GM23338 (cell line): Measurements from ENCODE around the gene MXRA7. TPM values are rescaled to one million over a fixed set of nuclear protein-coding genes. Genes with fewer than 3 reads are reported as not detected.
"Not testable (repeated sequence)": the region's sequence is repeated elsewhere in the genome, so short reads cannot be mapped to it uniquely, and the experiment has no call there.

Experiments
- ATAC-seq: fragments of 200-7000 bp; cut with Tn5 transposase; 3 replicates; pipeline ENCODE4 v1.9.1; 2020
- DNase-seq: peaks from one replicate; pipeline ENCODE4 v3.0.0-alpha.2; 2015; ENCODE audit warnings: low spot score
- H2AFZ ChIP-seq: fragments of 200-600 bp; sonication (generic); 2 replicates; pipeline ENCODE4 v1.8.0; 2016; ENCODE audit warnings: antibody characterized with exemption, mild to moderate bottlenecking, moderate library complexity
- H3F3A ChIP-seq: fragments of 200-600 bp; sonication (generic); replicated peaks from 2 replicates; pipeline ENCODE4 v1.8.0; 2017; ENCODE audit warnings: antibody characterized with exemption, mixed run types, low read depth
- H3K27ac ChIP-seq: fragments of 200-600 bp; sonication (generic); 2 replicates; pipeline ENCODE4 v1.6.1; 2016; ENCODE audit warnings: low read depth
- H3K27me3 ChIP-seq: fragments of 200-600 bp; sonication (generic); 2 replicates; pipeline ENCODE4 v1.8.0; 2016; ENCODE audit warnings: mild to moderate bottlenecking, mixed run types, moderate library complexity; ENCODE audit not compliant: insufficient read depth
- H3K36me3 ChIP-seq: fragments of 200-600 bp; sonication (generic); 2 replicates; pipeline ENCODE4 v1.8.0; 2016; ENCODE audit warnings: mild to moderate bottlenecking; ENCODE audit not compliant: insufficient read depth
- H3K4me1 ChIP-seq: fragments of 200-600 bp; sonication (generic); 2 replicates; pipeline ENCODE4 v1.8.0; 2016; ENCODE audit warnings: mild to moderate bottlenecking, moderate library complexity; ENCODE audit not compliant: insufficient read depth
- H3K4me2 ChIP-seq: fragments of 200-600 bp; sonication (generic); 2 replicates; pipeline ENCODE4 v1.7.1; 2017; ENCODE audit warnings: mixed run types
- H3K4me3 ChIP-seq: fragments of 200-600 bp; sonication (generic); 2 replicates; pipeline ENCODE4 v1.6.1; 2016; ENCODE audit warnings: mixed run types
- H3K79me2 ChIP-seq: fragments of 200-600 bp; sonication (generic); replicated peaks from 2 replicates; pipeline ENCODE4 v1.8.0; 2017; ENCODE audit warnings: mild to moderate bottlenecking; ENCODE audit not compliant: insufficient read depth
- H3K9me2 ChIP-seq: fragments of 200-600 bp; sonication (generic); 2 replicates; pipeline ENCODE4 v1.8.0; 2017; ENCODE audit not compliant: insufficient read depth
- H4K20me1 ChIP-seq: fragments of 200-600 bp; sonication (generic); replicated peaks from 2 replicates; pipeline ENCODE4 v1.8.0; 2017; ENCODE audit warnings: mild to moderate bottlenecking; ENCODE audit not compliant: insufficient read depth
- H3K27ac Mint-ChIP-seq: 2 replicates; pipeline ENCODE4 v1.8.0; 2020; ENCODE audit warnings: inconsistent platforms, mild to moderate bottlenecking, moderate library complexity, mixed read lengths
- H3K27me3 Mint-ChIP-seq: 3 replicates; pipeline ENCODE4 v1.8.0; 2022; ENCODE audit warnings: low read depth, mild to moderate bottlenecking, moderate library complexity, mixed read lengths, inconsistent platforms; ENCODE audit not compliant: insufficient read depth, poor library complexity
- H3K36me3 Mint-ChIP-seq: 3 replicates; pipeline ENCODE4 v1.8.0; 2021; ENCODE audit warnings: low read depth, mild to moderate bottlenecking, inconsistent platforms, moderate library complexity, mixed read lengths
- H3K4me1 Mint-ChIP-seq: 3 replicates; pipeline ENCODE4 v1.8.0; 2020; ENCODE audit warnings: mild to moderate bottlenecking, inconsistent platforms, mixed read lengths
- H3K4me3 Mint-ChIP-seq: 3 replicates; pipeline ENCODE4 v1.8.0; 2021; ENCODE audit warnings: moderate library complexity, mild to moderate bottlenecking, inconsistent platforms, mixed read lengths
- H3K9me3 Mint-ChIP-seq: 3 replicates; pipeline ENCODE4 v1.8.0; 2020; ENCODE audit warnings: moderate library complexity, mild to moderate bottlenecking, inconsistent platforms, mixed read lengths
- ETS1 ChIP-seq: IDR thresholded peaks from 2 replicates; pipeline ENCODE4 v1.6.1; 2016; ENCODE audit warnings: antibody characterized with exemption
- EZH2 ChIP-seq: fragments of 200-600 bp; sonication (generic); IDR thresholded peaks from one replicate; pipeline ENCODE4 v1.8.0; 2017; ENCODE audit warnings: antibody characterized with exemption, mild to moderate bottlenecking, low read depth; ENCODE audit not compliant: unreplicated experiment
- EZH2phosphoT487 ChIP-seq: fragments of 200-600 bp; sonication (generic); IDR thresholded peaks from one replicate; pipeline ENCODE4 v1.8.1; 2018; ENCODE audit warnings: antibody characterized with exemption; ENCODE audit not compliant: unreplicated experiment
- REST ChIP-seq: IDR thresholded peaks from one replicate; pipeline ENCODE4 v1.6.1; 2018; ENCODE audit warnings: antibody characterized with exemption; ENCODE audit not compliant: unreplicated experiment
- STAT1 ChIP-seq: IDR thresholded peaks from one replicate; pipeline ENCODE4 v1.6.1; 2016; ENCODE audit warnings: antibody characterized with exemption; ENCODE audit not compliant: unreplicated experiment
- ZNF331 ChIP-seq: fragments of 250-450 bp; sonication (Bioruptor Pico); IDR thresholded peaks from 2 replicates; pipeline ENCODE4 v1.5.0; 2020; ENCODE audit warnings: low read depth, mild to moderate bottlenecking, moderate library complexity
- ZNF462 ChIP-seq: fragments of 250-450 bp; sonication (Bioruptor Pico); IDR thresholded peaks from 2 replicates; pipeline ENCODE4 v1.5.0; 2020; ENCODE audit warnings: mild to moderate bottlenecking, moderate library complexity
- polyA plus RNA-seq: library from polyadenylated mRNA; unstranded; fragments of >200 nt; fragmentation: Nextera tagmentation; extraction: Ambion mirVana; gene quantifications from 2 replicates; pipeline ENCODE4 v1.2.1, GENCODE V29; 2016
- total RNA-seq: library from RNA; depleted of rRNA; stranded (reverse); fragments of >200 nt; shearing (Covaris generic); gene quantifications from 2 replicates; pipeline ENCODE4 v1.2.3, GENCODE V29; 2014

The MXRA7 gene
- total and polyA plus RNA-seq, 2 experiments from 2014 or later, result 12.1 to 46.6 TPM

- H3K9me3 Mint-ChIP-seq, H3K36me3 Mint-ChIP-seq, H2AFZ ChIP-seq, H3K9me2 ChIP-seq, H3K36me3 ChIP-seq, H3K27ac ChIP-seq, H4K20me1 ChIP-seq, H3K27ac Mint-ChIP-seq, H3F3A ChIP-seq: not testable (repeated sequence)
- peaks cover 36% of the 10 kb centered on the region for H3K4me1 Mint-ChIP-seq
- DNase-seq (peak; percentile 43), ATAC-seq (peak; percentile 25)
- Histone ChIP-seq H3K27me3 (peaks cover 18% of the 10 kb centered on the region), H3K4me3 (peak overlapping the region; percentile 73), H3K79me2 (peaks cover 16% of the 10 kb centered on the region; the same call in 1 of the 2 replicates), H3K4me2 (peak overlapping the region; percentile 88), H3K4me1 (peaks cover 30% of the 10 kb centered on the region)
- peak overlapping the region; percentile 75 for H3K4me3 Mint-ChIP-seq
- peaks cover 39% of the 10 kb centered on the region for H3K27me3 Mint-ChIP-seq
These were observed 558 bp downstream of the MXRA7 start for GRCh38 chr17:76709951-76710862.

GRCh38 chr17:76709077-76709950 lies 1.5 kb downstream of the MXRA7 start:
- no peak overlapping the region for H3K27ac ChIP-seq
- no peak for TF ChIP-seq ZNF331 (CRISPR knock-in tag)
- TF ChIP-seq EZH2phosphoT487, result no peak
- no peak for TF ChIP-seq ETS1
- no peak for TF ChIP-seq EZH2
- TF ChIP-seq ZNF462 (CRISPR knock-in tag), result no peak
- TF ChIP-seq STAT1, result no peak
- no peak for TF ChIP-seq REST

More at GRCh38 chr17:76709077-76709950, 1.5 kb downstream of the MXRA7 start:
- Histone ChIP-seq H3K4me3 (peak overlapping the region; percentile 73), H2AFZ (no peak overlapping the region; the same call in 1 of the 2 replicates), H4K20me1 (peaks cover 10% of the 10 kb centered on the region; the same call in 1 of the 2 replicates), H3K27me3 (peaks cover 18% of the 10 kb centered on the region), H3K9me2 (no peaks in the 10 kb centered on the region), H3K4me2 (peak overlapping the region; percentile 88), H3K79me2 (peaks cover 24% of the 10 kb centered on the region), H3K36me3 (no peaks in the 10 kb centered on the region), H3K4me1 (peaks cover 30% of the 10 kb centered on the region), H3F3A (peaks cover 9% of the 10 kb centered on the region)
- peaks cover 39% of the 10 kb centered on the region for H3K27me3 Mint-ChIP-seq
- H3K9me3 Mint-ChIP-seq, result no peaks in the 10 kb centered on the region; the same call in 2 of the 3 replicates
- peak overlapping the region; percentile 75 for H3K4me3 Mint-ChIP-seq
- peak; percentile 11 for ATAC-seq
- peak; percentile 42 for DNase-seq
- no peak overlapping the region for H3K27ac Mint-ChIP-seq
- 0 out of 3 replicates have a peak, but pooled peaks cover 2% of the 10 kb centered on the region for H3K36me3 Mint-ChIP-seq
- H3K4me1 Mint-ChIP-seq, result peaks cover 34% of the 10 kb centered on the region
